Suprapubic skin (tissue), 4 donors: ENCODE results near the gene ZACN.

Experiments used
- POLR2A ChIP-seq, 2 donors: fragments of 450-650 bp; IDR thresholded peaks; one replicate each; pipeline ENCODE4 v1.6.1; 2017; ENCODE audit warnings: antibody characterized with exemption in 2 of 2, mild to moderate bottlenecking in 2 of 2, moderate library complexity in 2 of 2
- POLR2AphosphoS5 ChIP-seq, 3 donors: sonication (generic); formaldehyde crosslinking; IDR thresholded peaks; one replicate each; pipeline ENCODE4 v1.6.1; 2017; ENCODE audit warnings: antibody characterized with exemption in 3 of 3
- TF ChIP-seq, protein P1 (sequence below), 2 donors: fragments of 200-600 bp in 1 of 2; fragments of 450-650 bp in 1 of 2; sonication (generic) in 1 of 2; IDR thresholded peaks; one replicate each; pipeline ENCODE4 v1.5.1; 2016 to 2019; ENCODE audit warnings: antibody characterized with exemption in 2 of 2, mild to moderate bottlenecking in 1 of 2, moderate library complexity in 1 of 2

DNA sequence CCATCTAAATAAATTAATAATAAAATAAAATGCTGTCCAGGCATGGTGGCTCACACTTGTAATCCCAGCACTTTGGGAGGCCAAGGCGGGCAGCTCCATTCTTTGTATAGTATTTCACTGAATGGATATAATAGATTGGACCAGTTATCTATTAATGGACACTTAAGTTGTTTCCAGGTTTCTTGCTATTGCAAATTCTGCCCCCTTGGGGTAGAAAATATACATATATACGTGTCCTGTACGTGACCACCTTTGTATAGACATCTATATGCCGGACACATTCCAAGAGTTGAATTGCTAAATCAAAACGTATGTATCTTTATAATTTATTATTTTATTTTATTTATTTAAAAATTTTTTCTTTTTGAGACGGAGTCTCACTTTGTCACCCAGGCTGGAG, 28.5 kb downstream of the ZACN start:
- TF ChIP-seq, protein P1, sequence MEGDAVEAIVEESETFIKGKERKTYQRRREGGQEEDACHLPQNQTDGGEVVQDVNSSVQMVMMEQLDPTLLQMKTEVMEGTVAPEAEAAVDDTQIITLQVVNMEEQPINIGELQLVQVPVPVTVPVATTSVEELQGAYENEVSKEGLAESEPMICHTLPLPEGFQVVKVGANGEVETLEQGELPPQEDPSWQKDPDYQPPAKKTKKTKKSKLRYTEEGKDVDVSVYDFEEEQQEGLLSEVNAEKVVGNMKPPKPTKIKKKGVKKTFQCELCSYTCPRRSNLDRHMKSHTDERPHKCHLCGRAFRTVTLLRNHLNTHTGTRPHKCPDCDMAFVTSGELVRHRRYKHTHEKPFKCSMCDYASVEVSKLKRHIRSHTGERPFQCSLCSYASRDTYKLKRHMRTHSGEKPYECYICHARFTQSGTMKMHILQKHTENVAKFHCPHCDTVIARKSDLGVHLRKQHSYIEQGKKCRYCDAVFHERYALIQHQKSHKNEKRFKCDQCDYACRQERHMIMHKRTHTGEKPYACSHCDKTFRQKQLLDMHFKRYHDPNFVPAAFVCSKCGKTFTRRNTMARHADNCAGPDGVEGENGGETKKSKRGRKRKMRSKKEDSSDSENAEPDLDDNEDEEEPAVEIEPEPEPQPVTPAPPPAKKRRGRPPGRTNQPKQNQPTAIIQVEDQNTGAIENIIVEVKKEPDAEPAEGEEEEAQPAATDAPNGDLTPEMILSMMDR (IDR thresholded peaks at IDR 0.05), result no peak
- no peak for TF ChIP-seq POLR2A (IDR thresholded peaks at IDR 0.05)
- TF ChIP-seq POLR2AphosphoS5 (IDR thresholded peaks at IDR 0.05), result no peak
